HEK293 (cell line): ENCODE measurements around the gene ZNF473.

ENCODE experiments used
- CTCF ChIA-PET: fragments of 350-600 bp; formaldehyde crosslinking; extraction: SDS; loops from one replicate; lab custom pipeline; 2021; ENCODE audit warnings: antibody characterized with exemption; lab: Yijun Ruan, JAX
- POLR2A ChIA-PET: fragments of 300-600 bp; formaldehyde crosslinking; extraction: SDS; loops from one replicate; lab custom pipeline; 2020; ENCODE audit warnings: antibody characterized with exemption, inconsistent platforms; lab: Yijun Ruan, JAX
- H3K27ac ChIP-seq: fragments of 200-500 bp; sonication (Bioruptor generic); 2 replicates; pipeline ENCODE4 v1.5.1; 2014; ENCODE audit warnings: low read depth, low read length, control low read depth, inconsistent platforms; ENCODE audit errors: extremely low read depth
- H3K36me3 ChIP-seq, 2 experiments: fragments of 200-500 bp in 1 of 2; sonication (Bioruptor generic) in 1 of 2; 1 replicate in 1 of 2; 2 replicates in 1 of 2; pipeline ENCODE4 v1.5.1; 2014 to 2017; ENCODE audit warnings: inconsistent platforms in 2 of 2, low read length in 2 of 2; ENCODE audit not compliant: control insufficient read depth in 2 of 2, insufficient read depth in 1 of 2
- H3K4me1 ChIP-seq: fragments of 200-500 bp; sonication (Bioruptor generic); 2 replicates; pipeline ENCODE4 v1.5.1; 2014; ENCODE audit warnings: mild to moderate bottlenecking, low read length, inconsistent platforms; ENCODE audit not compliant: control insufficient read depth, insufficient read depth
- H3K4me3 ChIP-seq: 2 replicates; pipeline ENCODE4 v1.5.1; 2011; ENCODE audit warnings: low read depth, mild to moderate bottlenecking, control low read depth, low read length, moderate library complexity
- H3K9me3 ChIP-seq: fragments of 200-500 bp; sonication (Bioruptor generic); 2 replicates; pipeline ENCODE4 v1.5.1; 2014; ENCODE audit warnings: low read depth, low read length, inconsistent platforms; ENCODE audit not compliant: control insufficient read depth, insufficient read depth
- BCL11B ChIP-seq: fragments of 450-650 bp; formaldehyde crosslinking; IDR thresholded peaks from 2 replicates; pipeline ENCODE4 v1.5.1; 2016; ENCODE audit warnings: low read depth, missing biosample characterization, missing genetic modification characterization
- MEIS1 ChIP-seq: sonication (generic); formaldehyde crosslinking; IDR thresholded peaks from 2 replicates; pipeline ENCODE4 v1.8.1; 2022; ENCODE audit warnings: missing genetic modification reagents, mild to moderate bottlenecking, borderline replicate concordance
- SCRT2 ChIP-seq: fragments of 450-650 bp; formaldehyde crosslinking; IDR thresholded peaks from 2 replicates; pipeline ENCODE4 v1.5.1; 2016; ENCODE audit warnings: missing biosample characterization, missing genetic modification characterization
- ZBTB1 ChIP-seq: fragments of 450-650 bp; formaldehyde crosslinking; IDR thresholded peaks from 2 replicates; pipeline ENCODE4 v1.5.1; 2016; ENCODE audit warnings: missing biosample characterization, missing genetic modification characterization
- ZBTB20 ChIP-seq: fragments of 450-650 bp; formaldehyde crosslinking; IDR thresholded peaks from 2 replicates; pipeline ENCODE4 v1.5.1; 2016; ENCODE audit warnings: missing biosample characterization, missing genetic modification characterization
- ZBTB49 ChIP-seq: fragments of 450-650 bp; formaldehyde crosslinking; IDR thresholded peaks from 2 replicates; pipeline ENCODE4 v1.5.1; 2016; ENCODE audit warnings: missing biosample characterization, missing genetic modification characterization, low read depth
- ZNF133 ChIP-seq: fragments of 450-650 bp; formaldehyde crosslinking; IDR thresholded peaks from 2 replicates; pipeline ENCODE4 v1.5.1; 2016; ENCODE audit warnings: missing biosample characterization, missing genetic modification characterization
- ZNF18 ChIP-seq: fragments of 450-650 bp; formaldehyde crosslinking; IDR thresholded peaks from 2 replicates; pipeline ENCODE4 v1.5.1; 2016; ENCODE audit warnings: missing biosample characterization, missing genetic modification characterization
- ZNF19 ChIP-seq: fragments of 450-650 bp; formaldehyde crosslinking; IDR thresholded peaks from 2 replicates; pipeline ENCODE4; 2016; ENCODE audit warnings: missing biosample characterization, missing genetic modification characterization, low read depth
- ZNF266 ChIP-seq: fragments of 450-650 bp; formaldehyde crosslinking; IDR thresholded peaks from 2 replicates; pipeline ENCODE4 v1.5.1; 2016; ENCODE audit warnings: missing biosample characterization, missing genetic modification characterization, low read depth
- ZNF416 ChIP-seq: fragments of 450-650 bp; formaldehyde crosslinking; IDR thresholded peaks from 2 replicates; pipeline ENCODE4 v1.5.1; 2016; ENCODE audit warnings: missing biosample characterization, missing genetic modification characterization
- ZNF473 ChIP-seq: fragments of 450-650 bp; formaldehyde crosslinking; IDR thresholded peaks from 2 replicates; pipeline ENCODE4 v1.5.1; 2017; ENCODE audit warnings: missing biosample characterization, missing genetic modification characterization
- ZNF560 ChIP-seq: fragments of 450-650 bp; formaldehyde crosslinking; IDR thresholded peaks from 2 replicates; pipeline ENCODE4 v1.5.1; 2017; ENCODE audit warnings: missing biosample characterization, missing genetic modification characterization, borderline replicate concordance
- ZNF624 ChIP-seq: fragments of 450-650 bp; formaldehyde crosslinking; IDR thresholded peaks from 2 replicates; pipeline ENCODE4 v1.5.1; 2017; ENCODE audit warnings: missing biosample characterization, missing genetic modification characterization
- ZNF658 ChIP-seq: fragments of 450-650 bp; formaldehyde crosslinking; IDR thresholded peaks from 2 replicates; pipeline ENCODE4; 2016; ENCODE audit warnings: missing biosample characterization, missing genetic modification characterization
- ZNF660 ChIP-seq: fragments of 450-650 bp; IDR thresholded peaks from 2 replicates; pipeline ENCODE4 v1.5.1; 2018; ENCODE audit warnings: missing biosample characterization, mild to moderate bottlenecking, missing genetic modification characterization
- ZNF677 ChIP-seq: fragments of 450-650 bp; IDR thresholded peaks from 2 replicates; pipeline ENCODE4 v1.5.0; 2018; ENCODE audit warnings: missing biosample characterization, mild to moderate bottlenecking, missing genetic modification characterization, moderate library complexity
- ZNF843 ChIP-seq: fragments of 450-650 bp; formaldehyde crosslinking; IDR thresholded peaks from 2 replicates; pipeline ENCODE4 v1.5.1; 2016; ENCODE audit warnings: missing biosample characterization, missing genetic modification characterization
- TF ChIP-seq, protein P1 (sequence below): fragments of 450-650 bp; formaldehyde crosslinking; IDR thresholded peaks from 2 replicates; pipeline ENCODE4 v1.5.1; 2017; ENCODE audit warnings: missing biosample characterization, missing genetic modification characterization
- TF ChIP-seq, protein P2 (sequence below): fragments of 450-650 bp; formaldehyde crosslinking; IDR thresholded peaks from 2 replicates; pipeline ENCODE4 v1.5.1; 2016; ENCODE audit warnings: missing biosample characterization, missing genetic modification characterization
- TF ChIP-seq, protein P3 (sequence below): fragments of 450-650 bp; IDR thresholded peaks from 2 replicates; pipeline ENCODE4 v1.5.1; 2018; ENCODE audit warnings: missing biosample characterization, missing genetic modification characterization
- TF ChIP-seq, protein P4 (sequence below): fragments of 450-650 bp; formaldehyde crosslinking; IDR thresholded peaks from 2 replicates; pipeline ENCODE4 v1.5.1; 2017; ENCODE audit warnings: missing biosample characterization, missing genetic modification characterization

Gene ZNF473

DNA sequence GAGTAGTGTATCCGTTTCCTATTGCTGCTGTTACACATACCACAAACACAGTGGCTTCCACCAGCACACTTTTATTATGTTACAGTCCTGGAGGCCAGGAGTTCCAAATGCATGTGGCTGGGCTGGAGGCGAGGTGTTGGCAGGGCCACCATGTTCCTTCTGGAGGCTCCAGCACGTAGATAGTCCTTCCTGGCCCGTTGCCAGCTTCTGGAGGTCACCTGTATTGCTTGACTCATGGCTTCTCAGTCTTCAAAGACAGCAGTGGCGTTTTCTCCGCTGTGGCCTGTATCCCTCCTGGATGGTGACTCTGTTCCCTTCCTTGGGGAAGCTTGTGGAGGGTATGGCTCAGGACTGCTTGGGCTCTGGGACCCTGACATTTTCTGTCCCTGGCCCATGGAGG lies 15.2 kb downstream of the ZNF473 start (continued):
- TF ChIP-seq ZNF660, result no peak
- no peak for TF ChIP-seq ZNF473 (tag by site-specific recombination)
- no peak for TF ChIP-seq ZNF658 (tag by site-specific recombination)
- TF ChIP-seq ZNF560 (tag by site-specific recombination), result no peak
- no peak for TF ChIP-seq BCL11B (tag by site-specific recombination)
- TF ChIP-seq SCRT2 (tag by site-specific recombination), result no peak
- TF ChIP-seq ZBTB49 (tag by site-specific recombination), result no peak

GRCh38 chr19:50042363-50043024 lies 16.7 kb downstream of the ZNF473 start:
- CTCF ChIA-PET, result interaction anchor here (0.7 to 1.4 kb wide), 2 partner anchors 9 to 339 kb away, joined by 4 to 6 read pairs; no protein-coding TSS in a partner anchor

DNA sequence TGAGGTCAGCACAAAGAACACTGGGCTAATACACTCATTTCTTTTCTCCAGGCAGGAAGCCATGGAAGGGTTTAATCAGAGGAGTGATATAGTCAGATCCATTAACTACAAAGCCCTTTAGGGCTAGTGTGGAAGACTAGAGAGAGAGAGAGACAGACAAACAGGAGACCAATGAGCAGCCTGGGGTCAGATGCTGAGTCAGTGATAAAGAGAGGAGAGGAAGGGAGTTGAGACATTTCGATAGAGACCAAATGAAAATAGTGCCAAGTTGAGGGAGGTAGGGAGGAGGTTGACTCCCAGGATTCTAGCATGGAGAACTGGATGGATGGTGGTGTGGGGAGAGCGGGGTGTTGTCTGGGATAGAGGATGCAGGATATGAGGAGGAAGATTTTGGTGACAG lies 18.2 kb downstream of the ZNF473 start:
- no peak overlapping the region for H3K4me3 ChIP-seq
- ChIA-PET POLR2A (no interaction called here), CTCF (interaction anchor here (0.6 kb wide), 1 partner anchor 19 kb away, joined by 3 read pairs; no protein-coding TSS in a partner anchor)
- no peak overlapping the region for H3K27ac ChIP-seq
- no peaks in the 10 kb centered on the region for H3K9me3 ChIP-seq
- H3K4me1 ChIP-seq, result no peaks in the 10 kb centered on the region
- peaks cover 20 to 94% of the 10 kb centered on the region in 2 experiments for H3K36me3 ChIP-seq
- TF ChIP-seq ZNF843 (tag by site-specific recombination) (no peak), ZNF677 (tag by site-specific recombination) (no peak), ZBTB20 (no peak), ZNF624 (no peak), ZNF416 (tag by site-specific recombination) (no peak), ZNF18 (tag by site-specific recombination) (no peak), ZNF266 (tag by site-specific recombination) (no peak), ZNF19 (tag by site-specific recombination) (no peak), MEIS1 (CRISPR knock-in tag) (no peak)
- TF ChIP-seq, protein P1, sequence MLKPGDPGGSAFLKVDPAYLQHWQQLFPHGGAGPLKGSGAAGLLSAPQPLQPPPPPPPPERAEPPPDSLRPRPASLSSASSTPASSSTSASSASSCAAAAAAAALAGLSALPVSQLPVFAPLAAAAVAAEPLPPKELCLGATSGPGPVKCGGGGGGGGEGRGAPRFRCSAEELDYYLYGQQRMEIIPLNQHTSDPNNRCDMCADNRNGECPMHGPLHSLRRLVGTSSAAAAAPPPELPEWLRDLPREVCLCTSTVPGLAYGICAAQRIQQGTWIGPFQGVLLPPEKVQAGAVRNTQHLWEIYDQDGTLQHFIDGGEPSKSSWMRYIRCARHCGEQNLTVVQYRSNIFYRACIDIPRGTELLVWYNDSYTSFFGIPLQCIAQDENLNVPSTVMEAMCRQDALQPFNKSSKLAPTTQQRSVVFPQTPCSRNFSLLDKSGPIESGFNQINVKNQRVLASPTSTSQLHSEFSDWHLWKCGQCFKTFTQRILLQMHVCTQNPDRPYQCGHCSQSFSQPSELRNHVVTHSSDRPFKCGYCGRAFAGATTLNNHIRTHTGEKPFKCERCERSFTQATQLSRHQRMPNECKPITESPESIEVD (tag by site-specific recombination), result no peak
- TF ChIP-seq, protein P2, sequence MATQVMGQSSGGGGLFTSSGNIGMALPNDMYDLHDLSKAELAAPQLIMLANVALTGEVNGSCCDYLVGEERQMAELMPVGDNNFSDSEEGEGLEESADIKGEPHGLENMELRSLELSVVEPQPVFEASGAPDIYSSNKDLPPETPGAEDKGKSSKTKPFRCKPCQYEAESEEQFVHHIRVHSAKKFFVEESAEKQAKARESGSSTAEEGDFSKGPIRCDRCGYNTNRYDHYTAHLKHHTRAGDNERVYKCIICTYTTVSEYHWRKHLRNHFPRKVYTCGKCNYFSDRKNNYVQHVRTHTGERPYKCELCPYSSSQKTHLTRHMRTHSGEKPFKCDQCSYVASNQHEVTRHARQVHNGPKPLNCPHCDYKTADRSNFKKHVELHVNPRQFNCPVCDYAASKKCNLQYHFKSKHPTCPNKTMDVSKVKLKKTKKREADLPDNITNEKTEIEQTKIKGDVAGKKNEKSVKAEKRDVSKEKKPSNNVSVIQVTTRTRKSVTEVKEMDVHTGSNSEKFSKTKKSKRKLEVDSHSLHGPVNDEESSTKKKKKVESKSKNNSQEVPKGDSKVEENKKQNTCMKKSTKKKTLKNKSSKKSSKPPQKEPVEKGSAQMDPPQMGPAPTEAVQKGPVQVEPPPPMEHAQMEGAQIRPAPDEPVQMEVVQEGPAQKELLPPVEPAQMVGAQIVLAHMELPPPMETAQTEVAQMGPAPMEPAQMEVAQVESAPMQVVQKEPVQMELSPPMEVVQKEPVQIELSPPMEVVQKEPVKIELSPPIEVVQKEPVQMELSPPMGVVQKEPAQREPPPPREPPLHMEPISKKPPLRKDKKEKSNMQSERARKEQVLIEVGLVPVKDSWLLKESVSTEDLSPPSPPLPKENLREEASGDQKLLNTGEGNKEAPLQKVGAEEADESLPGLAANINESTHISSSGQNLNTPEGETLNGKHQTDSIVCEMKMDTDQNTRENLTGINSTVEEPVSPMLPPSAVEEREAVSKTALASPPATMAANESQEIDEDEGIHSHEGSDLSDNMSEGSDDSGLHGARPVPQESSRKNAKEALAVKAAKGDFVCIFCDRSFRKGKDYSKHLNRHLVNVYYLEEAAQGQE, result no peak
- TF ChIP-seq, protein P3, sequence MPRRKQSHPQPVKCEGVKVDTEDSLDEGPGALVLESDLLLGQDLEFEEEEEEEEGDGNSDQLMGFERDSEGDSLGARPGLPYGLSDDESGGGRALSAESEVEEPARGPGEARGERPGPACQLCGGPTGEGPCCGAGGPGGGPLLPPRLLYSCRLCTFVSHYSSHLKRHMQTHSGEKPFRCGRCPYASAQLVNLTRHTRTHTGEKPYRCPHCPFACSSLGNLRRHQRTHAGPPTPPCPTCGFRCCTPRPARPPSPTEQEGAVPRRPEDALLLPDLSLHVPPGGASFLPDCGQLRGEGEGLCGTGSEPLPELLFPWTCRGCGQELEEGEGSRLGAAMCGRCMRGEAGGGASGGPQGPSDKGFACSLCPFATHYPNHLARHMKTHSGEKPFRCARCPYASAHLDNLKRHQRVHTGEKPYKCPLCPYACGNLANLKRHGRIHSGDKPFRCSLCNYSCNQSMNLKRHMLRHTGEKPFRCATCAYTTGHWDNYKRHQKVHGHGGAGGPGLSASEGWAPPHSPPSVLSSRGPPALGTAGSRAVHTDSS (tag by site-specific recombination), result no peak
- TF ChIP-seq, protein P4, sequence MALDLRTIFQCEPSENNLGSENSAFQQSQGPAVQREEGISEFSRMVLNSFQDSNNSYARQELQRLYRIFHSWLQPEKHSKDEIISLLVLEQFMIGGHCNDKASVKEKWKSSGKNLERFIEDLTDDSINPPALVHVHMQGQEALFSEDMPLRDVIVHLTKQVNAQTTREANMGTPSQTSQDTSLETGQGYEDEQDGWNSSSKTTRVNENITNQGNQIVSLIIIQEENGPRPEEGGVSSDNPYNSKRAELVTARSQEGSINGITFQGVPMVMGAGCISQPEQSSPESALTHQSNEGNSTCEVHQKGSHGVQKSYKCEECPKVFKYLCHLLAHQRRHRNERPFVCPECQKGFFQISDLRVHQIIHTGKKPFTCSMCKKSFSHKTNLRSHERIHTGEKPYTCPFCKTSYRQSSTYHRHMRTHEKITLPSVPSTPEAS, result no peak

More at GRCh38 chr19:50042363-50043024, 16.7 kb downstream of the ZNF473 start:
- TF ChIP-seq ZNF133 (tag by site-specific recombination) (peak; percentile 97), ZBTB1 (tag by site-specific recombination) (no peak)
- Histone ChIP-seq H3K4me3 (no peak overlapping the region), H3K4me1 (no peaks in the 10 kb centered on the region), H3K36me3 (peaks cover 31 to 94% of the 10 kb centered on the region in 2 experiments), H3K27ac (no peak overlapping the region), H3K9me3 (no peaks in the 10 kb centered on the region)
- POLR2A ChIA-PET, result no interaction called here
